Type B pancreatic cell (in vitro differentiated cells): ENCODE results near the gene CYTH4. TPM values are rescaled to one million over a fixed set of nuclear protein-coding genes. Genes with fewer than 3 reads are reported as not detected.
"Not testable (repeated sequence)": the region's sequence is repeated elsewhere in the genome, so short reads cannot be mapped to it uniquely, and the experiment has no call there.

Experiments used
- DNase-seq: peaks from one replicate; pipeline ENCODE4 v3.0.0; 2021; ENCODE audit warnings: mixed read lengths; ENCODE audit not compliant: unreplicated experiment; ENCODE audit errors: extremely low spot score
- H3K27ac Mint-ChIP-seq: 2 replicates; pipeline ENCODE4 v1.8.0; 2021; ENCODE audit warnings: mild to moderate bottlenecking, mixed read lengths
- H3K27me3 Mint-ChIP-seq: 2 replicates; pipeline ENCODE4 v1.8.0; 2021; ENCODE audit warnings: mixed read lengths
- H3K36me3 Mint-ChIP-seq: 2 replicates; pipeline ENCODE4 v1.8.0; 2021; ENCODE audit warnings: mixed read lengths
- H3K4me1 Mint-ChIP-seq: one replicate; pipeline ENCODE4 v1.8.0; 2021; ENCODE audit warnings: mixed read lengths; ENCODE audit not compliant: unreplicated experiment
- H3K4me3 Mint-ChIP-seq: 2 replicates; pipeline ENCODE4 v1.8.0; 2021; ENCODE audit warnings: mild to moderate bottlenecking, mixed read lengths
- H3K9me3 Mint-ChIP-seq: 2 replicates; pipeline ENCODE4 v1.8.0; 2021; ENCODE audit warnings: mixed read lengths
- CTCF ChIP-seq: fragments of 200-600 bp; sonication (generic); conservative IDR thresholded peaks from 2 replicates; pipeline ENCODE4 v1.5.0; 2021; ENCODE audit warnings: antibody characterized with exemption, mild to moderate bottlenecking
- total RNA-seq: library from RNA; stranded (reverse); gene quantifications from 2 replicates; pipeline ENCODE4 v1.2.1, GENCODE V29; 2021; ENCODE audit warnings: low replicate concordance

CYTH4 gene
- total RNA-seq, 1 donor from 2014 or later: not detected

GRCh38 chr22:37324340-37325038 lies 42.2 kb downstream of the CYTH4 start:
- H3K4me1 Mint-ChIP-seq: peaks cover 4% of the 10 kb centered on the region
- peaks cover 84% of the 10 kb centered on the region for H3K27me3 Mint-ChIP-seq
- no peak for DNase-seq
- H3K4me3 Mint-ChIP-seq: no peak overlapping the region
- H3K27ac Mint-ChIP-seq: no peak overlapping the region
- H3K9me3 Mint-ChIP-seq: no peaks in the 10 kb centered on the region
- TF ChIP-seq CTCF: no peak
- H3K36me3 Mint-ChIP-seq: no peaks in the 10 kb centered on the region

- DNase-seq: no peak
- Mint-ChIP-seq H3K27ac (no peak overlapping the region), H3K4me1 (peaks cover 4% of the 10 kb centered on the region), H3K36me3 (no peaks in the 10 kb centered on the region), H3K27me3 (peaks cover 87% of the 10 kb centered on the region), H3K4me3 (no peak overlapping the region), H3K9me3 (no peaks in the 10 kb centered on the region)
- no peak for TF ChIP-seq CTCF
These were observed 42.7 kb downstream of the CYTH4 start for GRCh38 chr22:37325039-37325395.

GRCh38 chr22:37326726-37327125 lies 44.4 kb downstream of the CYTH4 start:
- H3K4me1 Mint-ChIP-seq: peaks cover 9% of the 10 kb centered on the region
- H3K27me3 Mint-ChIP-seq: peaks cover 83% of the 10 kb centered on the region
- H3K9me3 Mint-ChIP-seq: no peaks in the 10 kb centered on the region
- peak overlapping the region; percentile 28 for H3K27ac Mint-ChIP-seq
- H3K4me3 Mint-ChIP-seq: peak overlapping the region; percentile 67
- DNase-seq: no peak
- no peak for TF ChIP-seq CTCF
- H3K36me3 Mint-ChIP-seq: no peaks in the 10 kb centered on the region

GRCh38 chr22:37328017-37328416 lies 45.7 kb downstream of the CYTH4 start:
- Mint-ChIP-seq H3K4me3 (no peak overlapping the region), H3K9me3 (no peaks in the 10 kb centered on the region), H3K36me3 (no peaks in the 10 kb centered on the region), H3K27ac (no peak overlapping the region), H3K4me1 (peaks cover 9% of the 10 kb centered on the region), H3K27me3 (peaks cover 84% of the 10 kb centered on the region)
- no peak for DNase-seq
- no peak for TF ChIP-seq CTCF

GRCh38 chr22:37328538-37329237 lies 46.4 kb downstream of the CYTH4 start:
- H3K27me3 Mint-ChIP-seq: peaks cover 83% of the 10 kb centered on the region
- not testable (repeated sequence) for H3K36me3 Mint-ChIP-seq, H3K4me1 Mint-ChIP-seq, DNase-seq, H3K9me3 Mint-ChIP-seq, H3K4me3 Mint-ChIP-seq, H3K27ac Mint-ChIP-seq
